GM19463 (cell line): ENCODE measurements around the gene NDUFA9.

Experiments
- ATAC-seq: cut with Tn5 transposase; IDR thresholded peaks from one replicate; pipeline ENCODE4 v1.9.1; 2021; ENCODE audit warnings: mild to moderate bottlenecking, moderate library complexity; ENCODE audit not compliant: unreplicated experiment

The NDUFA9 gene

DNA sequence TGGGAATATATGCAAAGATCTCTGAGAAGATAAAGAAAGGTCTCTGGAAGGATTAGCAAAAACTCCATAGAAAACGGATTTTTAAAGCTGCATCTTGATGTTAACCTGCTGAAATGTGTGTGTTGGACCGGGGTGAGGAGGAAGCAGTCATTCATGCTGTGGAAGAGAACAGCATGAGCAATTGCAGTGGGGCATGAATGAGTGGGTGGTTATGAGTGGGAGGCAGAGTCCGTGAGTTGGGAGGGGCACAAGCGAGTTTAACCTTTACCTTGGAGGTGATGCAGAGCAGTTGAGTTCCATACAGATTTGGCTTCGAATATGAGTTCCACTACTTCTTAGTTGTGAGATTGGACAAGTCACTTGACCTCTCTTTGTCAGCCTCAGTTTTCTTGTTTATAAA is 41.8 kb downstream of the NDUFA9 start:
- no peak for ATAC-seq
